HG03520 (cell line): ENCODE data around the gene CD63.

ENCODE experiments used
- ATAC-seq: cut with Tn5 transposase; IDR thresholded peaks from one replicate; pipeline ENCODE4 v1.9.1; 2021; ENCODE audit warnings: mild to moderate bottlenecking, moderate library complexity; ENCODE audit not compliant: unreplicated experiment

CD63 gene

GRCh38 chr12:55692631-55693322, 36.0 kb downstream of the CD63 start:
- no peak for ATAC-seq

DNA sequence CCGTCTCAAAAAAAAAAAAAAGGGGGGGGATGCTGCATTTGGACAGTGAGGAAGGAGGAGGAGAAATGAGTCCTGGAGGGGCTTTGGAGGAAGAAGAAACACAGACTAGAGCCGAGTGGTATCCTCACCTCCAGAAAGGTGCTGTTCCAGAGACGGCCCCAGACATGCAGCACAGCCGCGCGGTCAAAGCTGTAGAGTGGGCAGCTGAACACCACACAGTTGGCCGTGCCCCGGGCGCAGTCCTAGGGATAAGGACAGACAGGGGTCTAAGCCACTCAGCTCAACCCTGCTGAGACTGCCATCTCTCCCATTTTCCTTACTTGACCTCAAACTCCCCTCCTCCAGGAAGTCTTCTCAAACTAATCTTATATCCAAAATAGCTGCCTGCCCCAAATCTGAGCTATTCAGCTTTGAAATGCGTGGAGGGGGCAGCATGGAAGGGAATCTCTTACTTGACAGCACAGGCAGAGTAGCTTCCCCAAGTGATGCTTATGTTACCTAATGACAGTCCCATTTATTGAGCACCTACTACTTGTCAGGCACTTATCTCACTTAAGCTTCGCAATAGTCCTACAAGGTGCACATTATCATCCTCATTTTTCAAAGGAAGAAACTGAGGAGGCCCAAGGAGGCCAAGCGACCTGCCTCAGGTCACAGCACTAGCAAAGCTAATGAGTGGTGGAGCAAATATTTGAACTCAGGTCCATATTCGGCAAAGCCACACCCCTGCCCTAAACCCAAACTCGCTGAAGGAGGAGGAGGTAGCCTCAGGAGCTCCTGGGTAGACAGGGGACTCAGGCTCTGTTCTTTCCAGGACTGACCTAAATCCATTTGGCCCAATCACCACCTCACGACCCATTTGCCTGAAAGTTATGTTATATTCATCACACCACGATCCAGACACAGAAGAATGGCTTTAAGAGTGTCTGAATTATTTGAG, 39.8 kb downstream of the CD63 start:
- no peak for ATAC-seq

DNA sequence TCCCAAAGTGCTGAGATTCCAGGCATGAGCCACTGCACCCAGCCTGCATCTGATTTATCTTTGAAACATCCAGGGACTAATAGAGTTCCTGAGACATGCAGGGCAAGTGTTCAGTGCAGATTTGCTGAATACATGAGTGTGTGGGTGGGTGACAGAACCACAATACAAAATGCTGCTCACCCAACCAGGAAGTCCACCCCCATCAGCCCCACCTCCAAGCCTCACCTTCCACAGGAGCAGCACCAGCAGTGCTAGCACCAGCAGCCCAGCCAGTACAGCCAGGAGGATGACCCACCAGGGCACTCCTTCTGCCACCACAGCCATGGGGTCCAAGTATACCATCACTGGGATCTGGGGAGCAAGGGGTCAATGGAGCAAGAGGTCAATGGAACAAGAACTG, 41.1 kb downstream of the CD63 start:
- peak; percentile 60 for ATAC-seq

- no peak for ATAC-seq
These were observed 42.3 kb downstream of the CD63 start for GRCh38 chr12:55686366-55687010.

DNA sequence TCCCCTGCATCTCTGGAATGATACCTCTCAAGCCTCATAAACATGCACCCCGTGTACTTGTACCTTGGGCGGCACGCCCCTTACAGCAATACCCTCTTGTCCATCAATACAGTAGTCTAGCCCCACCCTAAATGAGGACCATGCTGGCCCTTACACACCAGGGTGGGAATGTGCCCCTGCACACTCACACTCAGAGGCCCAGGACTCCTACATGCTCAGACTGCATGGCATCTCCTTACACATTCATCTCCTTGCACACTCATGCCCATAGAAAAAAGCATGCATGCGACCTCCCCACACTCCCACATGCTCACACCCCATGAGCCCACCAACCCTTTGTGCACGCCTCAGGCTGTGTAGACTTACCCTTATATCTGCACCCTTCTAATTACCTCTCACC, 43.1 kb downstream of the CD63 start:
- ATAC-seq: no peak

DNA sequence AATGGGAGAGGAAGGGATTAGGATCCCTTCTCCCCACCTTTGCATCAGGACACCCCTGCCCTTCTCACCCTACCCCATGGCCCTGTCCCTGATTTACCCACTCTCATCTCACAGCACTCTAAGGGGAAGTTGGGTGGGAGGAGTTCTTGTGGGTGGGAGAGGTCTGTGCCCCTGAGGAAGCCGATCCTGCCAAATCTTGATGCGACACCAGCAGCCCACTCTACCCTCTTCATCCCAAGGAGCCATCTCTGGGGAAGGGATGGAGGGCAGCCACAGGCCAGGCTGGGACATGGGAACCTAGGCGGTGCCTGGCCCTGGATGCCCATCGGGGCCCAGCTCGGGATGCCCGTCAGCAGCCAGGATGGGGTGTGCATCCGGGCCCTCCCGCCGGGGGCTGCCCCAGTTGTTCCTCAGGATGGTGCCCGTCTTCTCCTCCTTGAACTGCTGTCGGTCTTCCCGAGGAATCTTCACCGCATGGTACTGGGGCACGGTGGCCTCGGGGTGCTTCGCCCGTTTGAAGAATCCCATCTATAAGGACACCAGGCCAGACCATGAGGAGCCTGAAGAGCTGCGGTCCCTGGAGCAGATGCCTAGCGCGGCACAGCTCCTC, 43.9 kb downstream of the CD63 start:
- ATAC-seq: no peak

- no peak for ATAC-seq
These were observed 45.1 kb downstream of the CD63 start for GRCh38 chr12:55683676-55684075.

GRCh38 chr12:55682087-55682796, 46.6 kb downstream of the CD63 start:
- no peak for ATAC-seq

- ATAC-seq: no peak
These were observed 47.4 kb downstream of the CD63 start for GRCh38 chr12:55681142-55682077.

- no peak for ATAC-seq
These were observed 49.1 kb downstream of the CD63 start for GRCh38 chr12:55679691-55680090.

DNA sequence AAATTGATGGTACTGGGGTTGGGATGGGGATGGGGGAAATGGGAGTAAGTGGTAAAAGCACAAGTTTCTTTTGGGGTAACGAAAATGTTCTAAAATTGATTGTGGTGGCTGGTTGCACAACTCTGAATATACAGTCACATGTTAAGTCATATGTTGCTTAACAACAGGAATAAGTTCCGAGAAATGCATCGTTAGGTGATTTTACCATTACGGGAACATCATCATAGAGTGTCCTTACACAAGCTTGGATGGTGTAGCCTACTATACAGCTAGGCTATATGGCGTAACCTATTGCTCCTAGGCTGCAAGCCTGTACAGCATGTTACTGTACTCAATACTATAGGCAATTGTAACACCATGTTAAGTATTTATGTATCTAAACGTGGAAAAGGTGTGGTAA, 52.1 kb downstream of the CD63 start:
- ATAC-seq: no peak

GRCh38 chr12:55675666-55676065, 53.1 kb downstream of the CD63 start:
- no peak for ATAC-seq
